VCaP (cell line): ENCODE results near the gene ELMO1.
A peak's percentile ranks its signal among the peaks of the same experiment; 100 is the strongest.

Source experiments
- H3K27ac ChIP-seq: fragments of 450-650 bp; 2 replicates; pipeline ENCODE4 v1.5.1; 2017
- TF ChIP-seq, protein P1 (sequence below): fragments of 450-650 bp; conservative IDR thresholded peaks from 2 replicates; pipeline ENCODE4 v1.5.1; 2017; ENCODE audit warnings: mild to moderate bottlenecking, moderate library complexity

Gene ELMO1

DNA sequence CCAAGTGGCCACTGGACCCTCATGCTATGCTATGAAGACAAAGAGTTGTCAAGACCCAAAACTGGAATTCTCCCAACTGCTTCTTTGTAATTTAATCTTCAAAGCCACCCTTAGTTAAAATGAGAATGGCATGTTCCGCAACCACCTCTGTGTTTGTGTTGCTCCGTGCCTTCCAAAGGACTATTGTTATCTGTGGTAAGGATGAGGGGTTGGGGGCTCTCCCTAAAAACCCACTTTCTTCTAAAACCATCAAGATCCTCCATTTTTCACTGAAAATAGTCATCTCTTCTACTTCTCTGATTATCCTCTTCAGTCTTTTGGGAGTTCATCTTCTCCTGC is 502.3 kb downstream of the ELMO1 start:
- TF ChIP-seq, protein P1, sequence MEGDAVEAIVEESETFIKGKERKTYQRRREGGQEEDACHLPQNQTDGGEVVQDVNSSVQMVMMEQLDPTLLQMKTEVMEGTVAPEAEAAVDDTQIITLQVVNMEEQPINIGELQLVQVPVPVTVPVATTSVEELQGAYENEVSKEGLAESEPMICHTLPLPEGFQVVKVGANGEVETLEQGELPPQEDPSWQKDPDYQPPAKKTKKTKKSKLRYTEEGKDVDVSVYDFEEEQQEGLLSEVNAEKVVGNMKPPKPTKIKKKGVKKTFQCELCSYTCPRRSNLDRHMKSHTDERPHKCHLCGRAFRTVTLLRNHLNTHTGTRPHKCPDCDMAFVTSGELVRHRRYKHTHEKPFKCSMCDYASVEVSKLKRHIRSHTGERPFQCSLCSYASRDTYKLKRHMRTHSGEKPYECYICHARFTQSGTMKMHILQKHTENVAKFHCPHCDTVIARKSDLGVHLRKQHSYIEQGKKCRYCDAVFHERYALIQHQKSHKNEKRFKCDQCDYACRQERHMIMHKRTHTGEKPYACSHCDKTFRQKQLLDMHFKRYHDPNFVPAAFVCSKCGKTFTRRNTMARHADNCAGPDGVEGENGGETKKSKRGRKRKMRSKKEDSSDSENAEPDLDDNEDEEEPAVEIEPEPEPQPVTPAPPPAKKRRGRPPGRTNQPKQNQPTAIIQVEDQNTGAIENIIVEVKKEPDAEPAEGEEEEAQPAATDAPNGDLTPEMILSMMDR, result no peak
- H3K27ac ChIP-seq, result peak overlapping the region; percentile 89

DNA sequence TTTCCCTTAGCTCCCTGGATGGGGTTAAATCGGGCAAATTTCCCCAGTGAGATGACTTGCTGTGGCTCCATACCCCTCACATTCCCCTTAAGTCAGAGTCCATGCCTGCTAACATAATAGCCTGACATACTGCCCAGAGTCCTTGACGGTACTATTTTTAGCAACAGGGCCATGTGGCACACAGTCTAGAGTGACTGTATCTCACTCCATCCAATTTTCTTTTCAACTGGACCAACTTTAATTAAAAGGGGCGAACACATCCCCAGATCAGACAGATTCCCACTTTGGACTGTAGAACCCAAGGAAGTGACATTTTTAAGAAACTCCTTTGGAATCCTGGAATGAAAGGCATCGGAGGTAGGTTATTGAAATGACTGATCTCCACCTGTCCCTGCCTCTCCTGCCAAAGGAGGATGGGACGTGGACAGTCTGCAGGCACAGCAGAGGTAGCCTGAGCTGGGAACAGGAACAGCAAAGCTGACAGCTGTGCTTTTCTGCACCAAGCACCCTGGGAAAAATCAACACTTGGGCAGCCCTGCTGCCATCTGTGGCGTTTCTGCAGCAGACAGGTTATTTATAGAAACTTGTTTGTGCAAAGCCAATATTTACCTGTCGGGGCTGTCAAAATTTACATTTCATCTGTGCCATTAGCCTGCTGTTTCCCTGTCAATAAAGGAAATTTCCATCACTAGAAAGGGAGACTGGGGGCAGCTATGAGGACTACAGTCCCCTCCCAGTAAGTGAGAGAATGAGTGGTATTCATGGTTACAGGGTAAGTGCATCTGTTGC is 502.9 kb downstream of the ELMO1 start:
- peak overlapping the region; percentile 89 for H3K27ac ChIP-seq

DNA sequence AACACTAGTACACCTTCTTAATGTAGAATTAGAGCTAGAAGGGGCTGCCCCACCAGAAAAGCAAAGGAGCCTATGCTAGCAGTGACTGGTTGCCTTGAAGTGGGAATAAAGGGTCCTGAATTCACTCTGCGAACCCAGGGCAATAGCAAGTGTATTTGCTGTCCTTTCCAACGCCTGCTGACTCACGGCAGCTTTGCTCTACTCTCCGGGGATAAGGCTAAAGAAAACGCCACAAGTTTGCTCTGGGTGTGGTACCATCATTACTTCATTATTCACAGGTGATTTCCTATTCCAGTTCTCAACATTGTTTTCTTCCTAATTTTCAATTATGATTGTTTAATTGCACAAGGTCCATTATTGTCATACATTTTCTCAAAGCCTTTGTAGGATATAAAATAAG is 503.8 kb downstream of the ELMO1 start:
- TF ChIP-seq, protein P1, result no peak
- H3K27ac ChIP-seq, result peak overlapping the region; percentile 89

More for the DNA sequence above, 502.9 kb downstream of the ELMO1 start:
- TF ChIP-seq, protein P1, result no peak

DNA sequence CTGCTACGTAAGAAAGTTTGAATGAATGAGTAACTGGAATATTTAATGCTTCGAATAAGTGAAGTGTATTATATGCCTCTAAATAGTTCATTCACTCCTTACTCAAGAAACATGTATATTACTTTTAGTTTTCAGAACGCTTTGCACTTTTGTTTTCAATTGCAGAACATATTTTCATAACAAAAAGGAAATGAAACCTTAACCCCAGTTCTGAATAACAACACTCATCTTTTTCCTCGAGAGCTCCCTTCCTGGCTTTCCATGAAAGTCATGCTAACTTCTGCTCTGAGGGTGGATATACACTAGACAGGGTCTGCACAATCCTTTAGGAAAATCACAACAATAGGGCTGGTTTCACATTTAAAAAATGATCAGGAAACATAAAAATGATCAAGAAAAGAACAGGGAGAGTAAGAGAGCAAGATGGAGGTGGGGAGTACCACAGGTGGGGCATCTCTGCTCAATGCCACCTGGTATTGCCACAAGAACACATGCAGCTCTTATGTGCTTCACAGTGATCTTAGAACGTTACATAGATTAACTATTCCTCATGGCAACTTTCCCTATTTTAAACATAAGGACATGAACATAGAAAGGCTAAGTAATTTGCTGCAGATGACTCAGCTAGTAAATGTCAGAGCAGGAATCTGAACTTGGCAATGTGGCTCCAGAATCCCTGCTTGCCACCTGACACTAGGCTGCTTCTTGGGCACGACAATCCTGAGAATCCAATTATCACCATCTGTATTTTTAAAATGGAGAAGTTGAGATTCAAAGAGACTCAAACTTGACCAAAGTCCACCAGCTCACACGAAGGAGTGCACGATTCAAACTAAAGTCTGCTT is 504.9 kb downstream of the ELMO1 start:
- H3K27ac ChIP-seq, result peak overlapping the region; percentile 89; the same call in 1 of the 2 replicates
- TF ChIP-seq, protein P1, result no peak

DNA sequence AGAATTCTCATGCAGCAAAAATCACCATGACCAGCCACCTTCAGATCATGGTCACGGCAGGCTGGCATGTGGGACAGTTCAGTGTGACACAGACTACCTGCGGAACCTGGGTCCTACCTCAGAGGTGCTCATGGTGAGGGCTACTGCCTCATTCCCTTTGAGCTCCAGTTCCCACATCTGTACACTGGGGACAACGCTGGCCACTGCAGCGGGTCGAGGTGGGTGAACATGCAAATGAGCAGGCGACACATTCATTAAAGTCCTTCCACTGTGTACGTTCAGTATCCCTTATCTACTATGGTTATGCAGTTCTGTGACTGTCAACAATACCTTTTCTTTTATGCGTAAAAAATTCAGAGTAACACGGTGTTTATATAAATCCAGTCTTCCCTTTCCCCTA is 505.7 kb downstream of the ELMO1 start:
- TF ChIP-seq, protein P1, result no peak
- no peak overlapping the region for H3K27ac ChIP-seq

DNA sequence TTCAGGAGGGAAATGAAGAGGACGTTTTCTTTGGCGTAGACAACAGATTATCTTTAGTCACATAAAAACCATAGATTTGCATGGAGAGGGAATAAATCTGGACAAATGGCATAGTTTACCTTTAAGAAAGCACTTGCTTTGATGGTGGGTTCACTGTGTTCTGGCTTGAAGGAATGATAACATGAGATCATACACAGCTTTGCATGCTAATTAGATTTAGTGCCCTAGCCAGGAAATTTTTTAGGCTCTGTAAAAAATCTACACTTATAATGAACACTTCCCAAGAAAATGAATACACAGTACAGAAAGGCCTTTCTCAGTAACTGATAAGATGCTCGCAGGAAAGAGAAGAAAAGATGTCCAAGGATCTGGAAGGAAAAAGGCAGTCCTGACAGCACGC is 506.1 kb downstream of the ELMO1 start:
- no peak overlapping the region for H3K27ac ChIP-seq
- TF ChIP-seq, protein P1, result no peak

DNA sequence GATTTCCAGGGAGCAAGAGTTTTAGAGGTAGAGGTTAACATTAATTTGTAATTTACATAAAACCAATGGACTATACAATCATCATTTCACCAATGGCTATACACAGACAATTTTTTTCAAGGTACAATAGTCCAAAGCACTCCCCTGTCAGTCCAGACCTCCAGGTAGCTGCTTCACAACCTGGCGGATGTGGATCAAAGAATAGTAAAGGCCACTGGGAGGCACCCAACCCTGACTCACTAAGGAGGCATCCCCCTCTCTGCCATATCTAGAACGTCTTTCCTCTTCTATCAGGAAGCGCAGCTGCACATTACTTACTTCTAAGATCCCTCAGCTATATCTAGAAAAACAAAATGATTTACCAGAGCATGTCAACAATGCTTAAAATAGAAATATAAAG is 506.6 kb downstream of the ELMO1 start:
- H3K27ac ChIP-seq, result no peak overlapping the region
- TF ChIP-seq, protein P1, result no peak
